HCT116 (cell line): ENCODE measurements around the gene NDUFB2. TPM values are rescaled to one million over a fixed set of nuclear protein-coding genes. Genes with fewer than 3 reads are reported as not detected.

ENCODE experiments used
- ATAC-seq: fragments of 200-7000 bp; cut with Tn5 transposase; 2 replicates; pipeline ENCODE4 v1.9.1; 2020; ENCODE audit warnings: mild to moderate bottlenecking, moderate library complexity
- BruUV-seq: library from RNA; stranded (reverse); fragments of 400-500 nt; replicated peaks from 2 replicates; lab custom pipeline; 2021; lab: Mats Ljungman, UMichigan
- CTCF ChIA-PET: fragments of 300-600 bp; sonication (Branson Sonifier 250); formaldehyde crosslinking; loops from one replicate; lab custom pipeline; 2021; ENCODE audit warnings: antibody characterized with exemption; lab: Charles Lee
- POLR2A ChIA-PET: fragments of 300-600, 350-600 bp; sonication (Branson Sonifier 250); formaldehyde crosslinking; loops from one replicate; lab custom pipeline; 2021; ENCODE audit warnings: antibody characterized with exemption; lab: Charles Lee
- RAD21 ChIA-PET, 2 experiments: fragments of 300-600 bp; sonication (Branson Sonifier 250); formaldehyde crosslinking; loops; one replicate each; lab custom pipeline; 2023; ENCODE audit warnings: low total read pairs in 2 of 2; ENCODE audit not compliant: uncharacterized antibody in 2 of 2, unreplicated experiment in 2 of 2, low non-redundant PET in 1 of 2; lab: Charles Lee
- DNase-seq: peaks from one replicate; pipeline ENCODE4 v3.0.0-alpha.2; 2010; ENCODE audit warnings: low read depth, low spot score
- H2AFZ ChIP-seq: fragments of 200-600 bp; shearing (Covaris generic), sonication (generic); 2 replicates; pipeline ENCODE4 v1.6.1; 2017; ENCODE audit warnings: low read depth, mixed run types, mixed read lengths, antibody characterized with exemption, low read length; ENCODE audit not compliant: poor library complexity, severe bottlenecking
- H3K27ac ChIP-seq: 2 replicates; pipeline ENCODE4 v1.5.1; 2012; ENCODE audit warnings: low read depth, low read length
- H3K27me3 ChIP-seq: fragments of 200-600 bp; sonication (generic); 2 replicates; pipeline ENCODE4 v1.6.1; 2016; ENCODE audit warnings: mixed run types, low read length, mixed read lengths; ENCODE audit not compliant: insufficient read depth
- H3K36me3 ChIP-seq, 2 experiments: fragments of 200-500 bp in 1 of 2; fragments of 200-600 bp in 1 of 2; sonication (Bioruptor generic) in 1 of 2; sonication (generic) in 1 of 2; 2 replicates each; pipeline versions ENCODE4 v1.5.1 to v1.6.1; 2014 to 2016; ENCODE audit warnings: low read length in 2 of 2, inconsistent platforms in 1 of 2, mixed read lengths in 1 of 2, mixed run types in 1 of 2; ENCODE audit not compliant: insufficient read depth in 2 of 2, control insufficient read depth in 1 of 2
- H3K4me1 ChIP-seq, 2 experiments: fragments of 200-600 bp in 1 of 2; sonication (generic) in 1 of 2; 2 replicates each; pipeline versions ENCODE4 v1.5.1 to v1.6.1; 2012 to 2017; ENCODE audit warnings: low read length in 2 of 2, inconsistent platforms in 1 of 2, mild to moderate bottlenecking in 1 of 2, mixed read lengths in 1 of 2, mixed run types in 1 of 2, moderate library complexity in 1 of 2; ENCODE audit not compliant: insufficient read depth in 2 of 2, control insufficient read depth in 1 of 2
- H3K4me2 ChIP-seq: fragments of 200-600 bp; sonication (generic); 2 replicates; pipeline ENCODE4 v1.6.1; 2017; ENCODE audit warnings: mixed run types, low read length, mixed read lengths
- H3K4me3 ChIP-seq, 2 experiments: fragments of 200-600 bp in 1 of 2; sonication (generic) in 1 of 2; replicated peaks in 1 of 2; 2 replicates each; pipeline ENCODE4 v1.5.1; 2011 to 2016; ENCODE audit warnings: low read length in 2 of 2, control low read depth in 1 of 2, low read depth in 1 of 2, mild to moderate bottlenecking in 1 of 2, mixed read lengths in 1 of 2, mixed run types in 1 of 2
- H3K79me2 ChIP-seq: fragments of 200-600 bp; sonication (generic); 2 replicates; pipeline ENCODE4 v1.6.1; 2017; ENCODE audit warnings: mild to moderate bottlenecking, mixed run types, low read length, moderate library complexity, mixed read lengths; ENCODE audit not compliant: insufficient read depth
- H3K9ac ChIP-seq: fragments of 200-600 bp; sonication (generic); 2 replicates; pipeline ENCODE4 v1.6.1; 2016; ENCODE audit warnings: low read length, mixed read lengths
- H3K9me2 ChIP-seq: fragments of 200-600 bp; sonication (generic), shearing (Covaris generic); 2 replicates; pipeline ENCODE4 v1.6.1; 2017; ENCODE audit warnings: mixed run types, mild to moderate bottlenecking, moderate library complexity; ENCODE audit not compliant: insufficient read depth
- H3K9me3 ChIP-seq, 2 experiments: fragments of 200-500 bp in 1 of 2; fragments of 200-600 bp in 1 of 2; sonication (Bioruptor generic) in 1 of 2; sonication (generic) in 1 of 2; 2 replicates each; pipeline ENCODE4 v1.6.1; 2014 to 2017; ENCODE audit warnings: low read length in 2 of 2, mixed read lengths in 2 of 2, inconsistent platforms in 1 of 2, low read depth in 1 of 2, mild to moderate bottlenecking in 1 of 2, mixed run types in 1 of 2, moderate library complexity in 1 of 2; ENCODE audit not compliant: control insufficient read depth in 1 of 2, insufficient read depth in 1 of 2
- H4K20me1 ChIP-seq: fragments of 200-600 bp; sonication (generic), shearing (Covaris generic); 2 replicates; pipeline ENCODE4 v1.6.1; 2017; ENCODE audit warnings: mixed run types, mild to moderate bottlenecking, moderate library complexity; ENCODE audit not compliant: insufficient read depth
- CBX3 ChIP-seq: IDR thresholded peaks from 2 replicates; pipeline ENCODE4 v1.6.1; 2012; ENCODE audit warnings: low read depth
- CEBPB ChIP-seq: IDR thresholded peaks from 2 replicates; pipeline ENCODE4 v1.6.1; 2012; ENCODE audit warnings: low read depth
- CTCF ChIP-seq, 3 experiments: fragments of 200-600 bp in 1 of 3; sonication (generic) in 1 of 3; IDR thresholded peaks in 2 of 3; conservative IDR thresholded peaks in 1 of 3; 2 replicates each; pipeline ENCODE4 v1.5.1; 2012 to 2017; ENCODE audit warnings: low read depth in 2 of 3, low read length in 2 of 3, antibody characterized with exemption in 1 of 3, borderline replicate concordance in 1 of 3, control low read depth in 1 of 3, mild to moderate bottlenecking in 1 of 3, mixed read lengths in 1 of 3, mixed run types in 1 of 3, moderate library complexity in 1 of 3; ENCODE audit not compliant: insufficient read depth in 1 of 3
- ELF1 ChIP-seq: IDR thresholded peaks from 2 replicates; pipeline ENCODE4 v1.6.1; 2012; ENCODE audit warnings: low read depth, borderline replicate concordance
- FOSL1 ChIP-seq: IDR thresholded peaks from 2 replicates; pipeline ENCODE4 v1.6.1; 2012; ENCODE audit warnings: low read depth
- POLR2A ChIP-seq: IDR thresholded peaks from 2 replicates; pipeline ENCODE4 v1.7.0; 2011; ENCODE audit warnings: borderline replicate concordance; ENCODE audit not compliant: insufficient read depth, insufficient read length; ENCODE audit errors: extremely low read depth
- POLR2AphosphoS5 ChIP-seq: IDR thresholded peaks from 2 replicates; pipeline ENCODE4 v1.6.1; 2011; ENCODE audit warnings: mild to moderate bottlenecking, low read depth, low read length, moderate library complexity
- RAD21 ChIP-seq: IDR thresholded peaks from 2 replicates; pipeline ENCODE4 v1.6.1; 2012; ENCODE audit warnings: low read depth, mild to moderate bottlenecking
- REST ChIP-seq: IDR thresholded peaks from 2 replicates; pipeline ENCODE4 v1.6.1; 2012; ENCODE audit warnings: low read depth
- TCF7L2 ChIP-seq: IDR thresholded peaks from 2 replicates; pipeline ENCODE4 v1.7.0; 2011; ENCODE audit warnings: borderline replicate concordance, inconsistent platforms; ENCODE audit not compliant: insufficient read depth, insufficient read length; ENCODE audit errors: extremely low read depth
- YY1 ChIP-seq: IDR thresholded peaks from 2 replicates; pipeline ENCODE4 v1.6.1; 2011; ENCODE audit warnings: low read length, low read depth, moderate library complexity, mild to moderate bottlenecking; ENCODE audit not compliant: insufficient replicate concordance; ENCODE audit errors: extremely low read depth
- ZBTB33 ChIP-seq: IDR thresholded peaks from 2 replicates; pipeline ENCODE4 v1.6.1; 2011; ENCODE audit warnings: mild to moderate bottlenecking, low read length, moderate library complexity; ENCODE audit not compliant: insufficient replicate concordance; ENCODE audit errors: extremely low read depth
- ZNF274 ChIP-seq: fragments of 200-500 bp; sonication (Bioruptor generic); IDR thresholded peaks from 2 replicates; pipeline ENCODE4 v1.6.1; 2014; ENCODE audit warnings: mild to moderate bottlenecking, low read depth, low read length, inconsistent platforms
- intact Hi-C: fragments of 100-400 bp; cut with micrococcal nuclease; formaldehyde crosslinking; loops from 2 replicates; pipeline ENCODE4 v1.10.0; 2022
- total RNA-seq: library from RNA; stranded (reverse); gene quantifications from one replicate; pipeline ENCODE4 v1.2.1, GENCODE V29; 2021; ENCODE audit not compliant: unreplicated experiment

Gene NDUFB2
- total RNA-seq, 1 experiment from 2014 or later: 143 TPM

GRCh38 chr7:140653319-140654108 lies 43.0 kb upstream of the NDUFB2 start:
- intact Hi-C loops: loop anchor here (1.0 to 2.0 kb wide), 2 partner anchors 135 to 179 kb away; no protein-coding TSS in a partner anchor
- H3K4me2 ChIP-seq: no peak overlapping the region
- H4K20me1 ChIP-seq: no peaks in the 10 kb centered on the region
- no peak overlapping the region for H3K9ac ChIP-seq
- peak overlapping the region; percentile 55 for H2AFZ ChIP-seq
- H3K27ac ChIP-seq: no peak overlapping the region
- H3K9me2 ChIP-seq: no peaks in the 10 kb centered on the region
- no peaks in the 10 kb centered on the region for H3K36me3 ChIP-seq
- no peak overlapping the region for H3K4me3 ChIP-seq
- H3K79me2 ChIP-seq: no peaks in the 10 kb centered on the region
- no TSS peak for BruUV-seq
- no peak for TF ChIP-seq POLR2AphosphoS5
- TF ChIP-seq RAD21: peak; percentile 99
- no peak for TF ChIP-seq ELF1
- TF ChIP-seq YY1: peak; percentile 12
- no peak for TF ChIP-seq POLR2A
- no peak for TF ChIP-seq REST
- no peak for TF ChIP-seq ZNF274
- TF ChIP-seq FOSL1: no peak
- no peak for TF ChIP-seq ZBTB33
- TF ChIP-seq CTCF (IDR thresholded peaks at IDR 0.05 in 2 of 3, conservative IDR thresholded peaks at IDR 0.05 in 1 of 3; ENCODE audit: borderline replicate concordance in 1 of 3, insufficient read depth in 1 of 3, low read depth in 2 of 3, low read length in 2 of 3): peak; percentile 77 to 95 (median 88)
- TF ChIP-seq CBX3: no peak
- TF ChIP-seq CEBPB: no peak
- no peak for TF ChIP-seq TCF7L2
- POLR2A ChIA-PET: interaction anchor here (0.7 kb wide), 1 partner anchor 135 kb away, joined by 3 read pairs; no protein-coding TSS in a partner anchor
- ATAC-seq: peak; percentile 94
- peaks cover 0 to 15% of the 10 kb centered on the region in 2 experiments; a peak in 2 of 4 replicates for H3K4me1 ChIP-seq
- H3K27me3 ChIP-seq: no peaks in the 10 kb centered on the region
- RAD21 ChIA-PET: interaction anchor here (0.5 to 1.6 kb wide), 4 partner anchors 26 to 141 kb away, joined by 3 to 22 read pairs (median 11); no protein-coding TSS in a partner anchor
- peak; percentile 65 for DNase-seq
- CTCF ChIA-PET: interaction anchor here (0.6 to 2.4 kb wide), 15 partner anchors 134 to 361 kb away, joined by 3 to 60 read pairs (median 5); partner anchors contain the start of genes MKRN1 and MRPS33
- H3K9me3 ChIP-seq: no peaks in the 10 kb centered on the region
